HTR-8/SVneo (cell line): Measurements from ENCODE around the gene PPARD.
"Not testable (repeated sequence)": the region's sequence is repeated elsewhere in the genome, so short reads cannot be mapped to it uniquely, and the experiment has no call there.

Experiments
- DNase-seq: peaks from one replicate; pipeline ENCODE4 v3.0.0; 2011; ENCODE audit warnings: low spot score, mixed read lengths; ENCODE audit not compliant: insufficient read length
- FAIRE-seq: peaks from 2 replicates; lab custom pipeline; 2011; peaks lifted over from hg19 to GRCh38; lab: Jason Lieb, UNC

Gene PPARD

DNA sequence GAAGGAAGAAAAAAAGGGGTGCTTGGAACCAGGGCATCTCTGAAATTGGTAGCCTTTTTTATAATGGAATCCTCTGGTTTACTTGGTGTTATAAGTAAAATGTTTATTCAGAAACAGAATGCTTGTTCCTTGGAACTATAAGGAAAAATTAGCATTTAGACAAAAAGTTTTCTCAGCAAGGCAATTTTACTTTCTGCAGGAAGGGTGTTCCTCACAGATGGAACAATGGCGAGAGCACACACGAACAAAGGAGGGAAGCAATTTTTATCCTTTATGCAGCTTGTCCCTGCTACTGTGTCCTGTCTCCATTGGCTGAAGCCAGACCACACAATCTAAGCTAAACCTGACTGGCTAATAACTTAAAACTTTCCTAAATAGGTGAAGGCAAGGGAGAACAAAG, 87.1 kb downstream of the PPARD start:
- FAIRE-seq (no peak), DNase-seq (no peak)

DNA sequence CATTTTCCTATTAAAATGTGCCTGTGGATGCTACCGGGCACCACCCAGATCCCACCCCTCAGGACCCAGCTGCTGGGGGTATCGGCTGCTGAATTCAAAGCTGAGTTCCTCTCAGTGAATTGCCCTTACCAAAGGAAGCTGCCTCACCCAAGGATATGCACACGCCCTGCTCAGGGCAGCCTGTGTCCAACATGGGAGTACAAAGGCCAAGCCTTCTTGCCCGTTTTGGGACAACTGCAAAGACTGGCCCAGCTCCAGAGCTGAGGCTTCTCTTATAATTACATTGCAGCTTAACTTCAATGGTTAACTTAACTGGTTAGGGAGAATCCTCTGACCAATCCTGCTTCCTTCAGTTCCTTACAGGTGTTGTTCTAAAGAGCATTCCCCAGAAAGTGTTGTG, 89.9 kb downstream of the PPARD start:
- no peak for FAIRE-seq

DNA sequence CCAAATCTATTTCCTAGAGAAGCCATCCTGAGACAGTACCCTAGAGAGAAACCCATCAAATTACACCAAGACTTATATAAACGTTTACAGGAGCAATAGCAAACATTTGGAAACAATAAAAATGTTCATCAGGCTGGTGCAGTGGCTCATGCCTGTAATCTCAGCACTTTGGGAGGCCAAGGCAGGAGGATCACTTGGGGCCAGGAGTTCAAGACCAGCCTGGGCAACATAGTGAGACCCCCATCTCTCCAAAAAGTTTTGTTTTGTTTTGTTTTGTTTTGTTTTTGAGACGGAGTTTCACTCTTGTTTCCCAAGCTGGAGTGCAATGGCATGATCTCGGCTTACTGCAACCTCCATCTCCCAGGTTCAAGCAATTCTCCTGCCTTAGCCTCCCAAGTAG, 90.3 kb downstream of the PPARD start:
- not testable (repeated sequence) for FAIRE-seq, DNase-seq

More for the DNA sequence above, 89.9 kb downstream of the PPARD start:
- no peak for DNase-seq

DNA sequence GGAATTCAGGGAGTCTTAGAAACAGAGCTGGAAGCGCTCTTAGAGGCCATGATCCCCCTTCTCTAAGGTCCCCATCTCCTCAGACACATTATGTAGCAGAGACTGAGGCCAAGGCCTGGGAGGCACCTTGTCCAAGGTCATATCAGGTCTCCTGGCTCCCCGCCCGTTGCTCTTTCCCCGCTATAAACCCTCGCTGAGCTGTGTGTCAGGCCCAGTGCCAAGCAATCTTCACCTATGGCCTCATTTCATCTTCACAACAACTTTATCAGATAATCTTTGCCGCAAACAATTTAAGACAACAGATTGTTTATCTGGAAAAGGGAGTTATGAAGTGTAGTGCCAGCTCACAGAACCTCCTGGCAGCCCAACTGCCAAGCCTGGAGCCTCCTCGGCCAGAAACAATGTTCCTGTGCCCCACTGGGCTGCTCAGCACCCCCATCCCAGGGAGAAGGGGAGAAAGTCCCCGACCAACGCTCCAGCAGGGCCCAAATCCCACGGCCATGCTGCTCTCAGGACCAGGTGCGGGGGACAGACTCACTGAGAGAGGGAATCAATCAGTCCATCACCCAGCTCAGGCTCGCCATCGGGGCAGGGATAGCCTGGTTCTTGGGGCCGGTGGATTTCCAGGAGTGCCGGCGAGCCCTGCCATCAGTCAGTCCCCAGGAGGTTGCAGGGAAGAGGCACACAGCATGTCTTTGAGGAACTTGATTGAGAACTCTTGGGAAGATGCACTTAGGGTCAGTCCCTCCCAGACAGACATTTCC, 92.9 kb downstream of the PPARD start:
- no peak for FAIRE-seq
- DNase-seq, result no peak

DNA sequence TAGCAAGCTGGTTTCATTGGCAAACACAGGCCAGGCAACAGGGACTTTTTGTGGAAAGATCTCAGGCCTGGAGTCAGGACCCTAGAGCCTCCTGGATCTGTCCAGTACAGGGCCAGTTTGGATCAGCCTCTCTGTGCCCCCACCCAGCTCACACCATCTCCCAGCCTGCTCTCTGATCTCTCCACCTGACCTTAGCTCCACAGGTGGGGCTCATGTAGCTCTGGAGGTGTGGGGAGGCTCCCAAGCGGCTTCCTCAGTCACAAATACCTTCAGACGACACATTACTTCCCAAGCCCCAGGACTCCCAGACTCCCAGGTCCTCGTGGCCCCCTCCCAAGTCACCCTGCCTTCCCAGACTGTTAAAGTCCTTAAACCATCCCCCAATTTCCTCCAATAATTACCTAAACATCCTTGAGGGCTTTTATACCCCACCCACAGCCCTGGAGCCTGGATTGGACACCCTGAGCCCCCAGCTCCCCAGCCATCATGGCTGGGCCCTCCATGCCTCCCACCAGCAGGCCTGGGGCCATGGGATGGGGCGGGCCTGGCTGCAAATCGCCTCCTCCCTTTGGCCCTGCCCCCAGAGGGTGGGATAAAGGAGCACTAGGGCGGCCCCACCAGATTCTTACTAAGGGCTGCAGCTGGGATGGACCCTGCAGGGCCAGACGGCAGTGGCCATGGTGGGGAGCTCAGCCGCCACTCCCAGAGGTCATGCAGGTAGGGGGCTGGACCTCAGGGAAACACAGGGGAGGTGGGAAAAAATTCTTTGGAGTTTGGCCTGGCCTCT, 93.9 kb downstream of the PPARD start:
- FAIRE-seq (no peak), DNase-seq (no peak)

DNA sequence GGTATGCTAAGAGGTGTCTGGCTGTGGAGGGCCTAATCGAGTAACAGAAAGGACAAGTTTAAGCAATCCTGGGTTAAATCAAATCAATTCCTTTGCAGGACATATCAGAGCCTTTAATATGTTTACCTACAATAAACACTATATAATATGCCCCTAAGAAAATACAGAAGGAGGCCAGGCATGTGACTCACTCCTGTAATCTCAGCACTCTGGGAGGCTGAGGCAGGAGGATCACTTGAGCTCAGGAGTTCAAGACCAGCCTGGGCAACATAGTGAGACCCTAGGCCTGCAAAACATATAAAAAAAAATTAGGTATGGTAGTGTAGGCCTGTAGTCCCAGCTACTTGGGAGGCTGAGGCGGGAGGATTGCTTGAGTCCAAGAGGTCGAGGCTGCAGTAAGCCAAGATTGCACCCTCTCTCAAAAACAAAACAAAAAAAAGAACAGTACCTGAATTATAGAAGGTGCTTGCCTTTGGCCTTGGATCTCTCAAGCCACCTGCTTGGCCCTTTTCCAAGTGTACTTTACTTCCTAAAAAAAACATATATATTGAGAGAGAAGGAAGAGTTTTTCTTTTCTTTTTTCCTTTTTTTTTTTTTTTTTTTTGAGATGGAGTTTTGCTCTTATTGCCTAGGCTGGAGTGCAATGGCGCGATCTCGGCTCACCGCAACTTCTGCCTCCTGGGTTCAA, 96.2 kb downstream of the PPARD start:
- DNase-seq, FAIRE-seq: not testable (repeated sequence)

DNA sequence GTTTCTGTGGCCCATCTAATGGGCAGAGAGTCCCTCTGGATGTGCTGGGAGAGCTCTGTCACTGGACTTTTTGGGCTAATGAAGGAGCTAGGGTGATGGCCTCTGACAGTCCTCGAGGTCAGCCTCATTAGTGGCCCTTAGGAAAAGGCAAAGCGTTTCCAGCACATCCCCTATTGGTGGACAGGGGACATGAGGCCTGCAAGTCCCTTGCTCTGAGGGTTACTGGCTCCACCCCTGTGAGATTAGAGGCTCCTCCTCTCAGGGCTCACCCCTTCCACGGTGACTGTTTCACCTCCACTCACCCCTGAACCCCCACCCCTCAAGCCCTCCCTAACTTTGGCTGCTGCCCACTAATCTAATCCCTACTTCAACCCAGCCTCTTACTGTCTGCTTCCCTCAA, 97.0 kb downstream of the PPARD start:
- FAIRE-seq, result no peak
- DNase-seq, result no peak

DNA sequence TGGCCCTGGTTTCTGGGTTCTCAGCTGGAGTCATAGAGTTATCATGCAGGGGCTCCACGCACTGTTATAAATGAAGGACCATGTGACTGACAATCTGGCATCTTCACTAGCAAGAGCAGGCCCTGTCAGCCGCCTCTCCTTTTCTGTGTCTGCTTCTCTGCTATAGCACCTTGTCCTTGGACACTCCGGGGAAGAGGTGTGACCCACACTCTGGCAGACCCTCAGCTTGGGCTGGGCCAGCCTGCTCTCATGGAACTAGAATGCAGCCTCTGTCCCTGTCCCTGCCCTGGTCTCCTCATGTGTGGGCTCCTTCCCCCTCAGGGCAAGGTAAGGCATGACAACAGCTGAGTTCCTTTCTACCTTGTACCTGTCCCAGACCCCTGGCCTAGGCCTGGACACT, 98.8 kb downstream of the PPARD start:
- DNase-seq (no peak), FAIRE-seq (no peak)

DNA sequence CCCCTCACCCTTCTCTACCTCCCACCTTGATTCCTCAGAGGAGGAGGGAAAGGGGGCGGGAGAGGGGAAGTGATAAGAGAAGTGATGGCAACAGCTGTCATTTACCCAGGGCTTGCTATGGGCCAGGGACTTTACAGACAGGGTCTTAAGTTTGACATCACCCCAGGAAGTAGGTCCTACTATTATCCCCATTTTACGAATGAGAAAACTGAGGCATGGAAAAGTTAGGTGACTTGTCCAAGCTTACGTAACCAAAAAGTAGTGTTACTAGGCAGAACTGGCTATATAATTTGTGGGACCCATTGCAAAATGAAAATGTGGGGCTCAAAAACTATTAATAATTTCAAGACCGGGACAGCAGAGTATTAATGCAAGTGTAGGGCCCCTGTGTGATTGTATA, 99.3 kb downstream of the PPARD start:
- DNase-seq (no peak), FAIRE-seq (no peak)

DNA sequence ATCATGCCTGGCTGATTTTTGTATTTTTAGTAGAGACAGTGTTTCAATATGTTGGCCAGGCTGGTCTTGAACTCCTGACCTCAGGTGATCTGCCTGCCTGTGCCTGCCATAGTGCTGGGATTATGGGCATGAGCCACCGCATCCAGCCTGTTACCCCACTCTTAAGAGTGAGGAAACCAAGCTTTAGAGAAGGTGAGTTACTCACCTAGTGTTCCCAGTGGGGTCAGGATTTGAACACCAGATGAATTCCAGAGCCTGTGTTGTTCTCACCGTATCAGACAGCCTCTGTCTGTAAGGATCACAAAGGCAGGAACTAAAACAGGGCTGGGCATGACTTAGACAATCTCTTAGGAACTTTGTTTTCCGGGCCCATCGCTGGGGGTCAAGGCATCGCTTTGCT, 100.3 kb downstream of the PPARD start:
- DNase-seq, result no peak
- no peak for FAIRE-seq

DNA sequence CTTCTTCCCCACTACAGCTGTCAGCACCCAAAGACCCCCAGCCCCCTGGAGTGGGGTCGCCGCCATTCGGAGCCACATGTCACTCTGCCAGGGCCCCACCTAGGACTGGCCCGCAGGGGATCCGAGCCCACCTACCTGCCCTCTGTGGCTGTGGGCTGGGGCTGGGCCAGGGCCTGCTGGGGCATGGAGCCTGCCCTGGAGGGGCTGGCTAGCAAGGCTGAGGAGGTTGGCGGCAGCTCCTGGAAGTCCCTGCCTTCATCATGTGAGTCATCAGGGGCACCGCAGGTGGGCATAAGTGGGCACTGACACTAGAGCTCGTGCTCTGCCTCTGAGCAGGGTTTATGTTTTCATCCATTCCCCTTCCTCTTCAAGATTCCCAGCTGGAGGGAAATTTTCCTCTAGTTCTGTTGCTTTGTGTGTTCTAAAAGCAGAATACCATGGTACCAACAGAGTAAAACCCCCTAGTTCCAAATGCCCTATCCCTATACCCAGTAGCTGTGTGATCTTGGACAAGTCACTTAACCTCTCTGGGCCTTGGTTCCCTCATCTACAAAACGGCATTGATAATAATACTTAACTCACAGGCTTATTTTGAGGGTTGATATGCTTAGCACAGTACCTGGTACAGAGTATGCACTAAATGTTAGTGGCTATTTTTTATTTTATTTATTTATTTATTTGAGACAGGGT, 101.1 kb downstream of the PPARD start:
- DNase-seq, result no peak
- no peak for FAIRE-seq

DNA sequence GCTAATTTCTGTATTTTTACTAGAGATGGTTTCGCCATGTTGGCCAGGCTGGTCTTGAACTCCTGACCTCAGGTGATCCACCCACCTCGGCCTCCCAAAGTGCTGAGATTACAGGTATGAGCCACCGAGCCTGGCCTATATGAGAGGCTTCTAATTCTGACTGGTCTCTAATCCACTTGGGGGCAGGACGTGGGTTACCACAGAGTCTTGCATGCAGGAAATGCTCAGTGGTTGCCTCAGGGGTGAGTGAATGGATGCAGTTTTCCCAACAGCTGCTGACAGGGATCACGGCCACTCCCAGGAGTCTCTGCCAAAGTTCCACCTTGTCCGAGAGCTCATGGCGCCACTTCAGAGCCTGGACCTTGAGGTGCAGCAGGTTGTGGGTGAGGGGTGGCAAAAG, 103.3 kb downstream of the PPARD start:
- DNase-seq (no peak), FAIRE-seq (no peak)

DNA sequence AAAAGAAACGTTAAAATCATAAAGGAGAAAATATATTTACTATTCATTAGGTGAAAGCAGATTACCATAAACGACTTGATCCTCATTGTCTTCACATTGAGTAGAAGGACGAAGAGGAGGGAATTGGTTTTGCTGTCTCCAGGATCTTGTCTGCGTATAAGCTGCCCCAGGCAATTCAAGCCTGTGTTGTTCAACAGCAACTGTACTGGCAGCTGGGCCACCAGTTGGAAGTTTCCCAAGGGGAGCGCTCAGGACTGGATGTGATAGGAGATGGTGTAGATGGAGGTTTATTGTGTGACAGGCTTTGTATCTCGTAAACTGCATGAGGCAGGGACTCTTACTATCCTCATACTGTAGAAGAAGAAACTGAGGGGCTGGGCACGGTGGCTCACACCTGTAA, 105.8 kb downstream of the PPARD start:
- no peak for FAIRE-seq
- DNase-seq, result no peak

DNA sequence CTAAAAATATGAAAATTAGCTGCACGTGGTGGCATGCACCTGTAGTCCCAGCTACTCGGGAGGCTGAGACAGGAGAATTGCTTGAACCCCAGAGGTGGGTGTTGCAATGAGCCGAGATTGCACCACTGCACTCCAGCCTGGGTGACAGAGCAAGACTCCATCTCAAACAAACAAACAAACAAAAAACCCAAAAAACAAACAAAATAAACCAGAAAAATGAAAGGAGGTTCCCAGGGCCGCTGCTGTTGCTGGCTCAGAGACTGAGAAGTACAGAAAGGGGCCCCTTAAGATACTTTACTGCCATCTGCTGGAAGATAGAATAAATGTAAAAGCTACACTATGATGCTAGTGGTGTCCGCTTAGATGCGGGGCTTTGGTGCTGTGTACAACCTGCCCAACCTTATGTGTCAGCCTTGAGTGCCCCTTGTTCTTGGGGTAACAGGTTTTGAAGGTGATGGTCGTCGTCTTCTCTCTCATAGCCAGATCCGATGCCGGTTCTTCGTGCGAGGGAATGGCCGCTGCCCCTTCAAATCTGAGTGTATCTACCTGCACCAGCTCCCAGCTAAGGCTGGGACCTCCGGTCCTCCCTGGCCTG, 107.0 kb downstream of the PPARD start:
- DNase-seq, result peak; percentile 86
- no peak for FAIRE-seq

DNA sequence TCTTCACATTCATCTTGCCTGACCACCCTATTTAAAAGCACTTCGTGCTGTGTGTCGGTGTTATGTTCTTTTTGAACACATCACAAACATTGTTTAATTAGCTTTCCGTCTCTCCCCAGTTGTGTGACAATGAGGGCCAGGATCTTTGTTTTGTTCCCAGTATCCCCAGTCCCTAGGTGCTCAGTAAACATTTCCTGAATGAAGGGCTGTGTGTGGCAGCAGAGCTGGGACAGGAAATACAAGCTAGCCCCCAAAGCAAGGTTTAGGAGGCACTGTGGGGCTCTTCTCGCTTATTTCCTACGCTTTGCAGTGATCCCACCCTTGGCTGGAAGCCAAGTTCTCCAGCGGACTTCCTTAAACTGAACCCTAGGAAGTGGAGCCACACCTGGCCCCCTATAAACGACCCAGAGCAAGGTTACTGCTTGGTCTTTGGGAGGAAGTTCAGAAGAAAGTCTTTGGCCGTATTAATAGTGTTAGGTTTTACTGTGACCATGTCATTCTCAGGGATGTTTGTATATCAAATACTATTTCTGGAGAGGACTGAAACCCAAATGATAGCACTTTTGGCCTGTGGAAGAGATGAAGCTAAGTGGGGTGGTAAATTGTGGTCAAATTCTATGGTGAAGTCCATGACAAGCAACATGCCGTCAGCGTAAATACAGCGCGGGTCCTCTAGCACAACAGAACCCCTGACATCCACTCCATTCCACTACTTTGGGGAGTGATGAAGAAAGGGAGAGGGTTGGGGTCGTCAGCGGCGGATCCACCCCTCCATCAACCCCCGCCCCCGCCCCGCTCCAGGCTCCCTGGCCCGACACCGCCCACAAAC, 109.2 kb downstream of the PPARD start:
- FAIRE-seq (no peak), DNase-seq (no peak)

DNA sequence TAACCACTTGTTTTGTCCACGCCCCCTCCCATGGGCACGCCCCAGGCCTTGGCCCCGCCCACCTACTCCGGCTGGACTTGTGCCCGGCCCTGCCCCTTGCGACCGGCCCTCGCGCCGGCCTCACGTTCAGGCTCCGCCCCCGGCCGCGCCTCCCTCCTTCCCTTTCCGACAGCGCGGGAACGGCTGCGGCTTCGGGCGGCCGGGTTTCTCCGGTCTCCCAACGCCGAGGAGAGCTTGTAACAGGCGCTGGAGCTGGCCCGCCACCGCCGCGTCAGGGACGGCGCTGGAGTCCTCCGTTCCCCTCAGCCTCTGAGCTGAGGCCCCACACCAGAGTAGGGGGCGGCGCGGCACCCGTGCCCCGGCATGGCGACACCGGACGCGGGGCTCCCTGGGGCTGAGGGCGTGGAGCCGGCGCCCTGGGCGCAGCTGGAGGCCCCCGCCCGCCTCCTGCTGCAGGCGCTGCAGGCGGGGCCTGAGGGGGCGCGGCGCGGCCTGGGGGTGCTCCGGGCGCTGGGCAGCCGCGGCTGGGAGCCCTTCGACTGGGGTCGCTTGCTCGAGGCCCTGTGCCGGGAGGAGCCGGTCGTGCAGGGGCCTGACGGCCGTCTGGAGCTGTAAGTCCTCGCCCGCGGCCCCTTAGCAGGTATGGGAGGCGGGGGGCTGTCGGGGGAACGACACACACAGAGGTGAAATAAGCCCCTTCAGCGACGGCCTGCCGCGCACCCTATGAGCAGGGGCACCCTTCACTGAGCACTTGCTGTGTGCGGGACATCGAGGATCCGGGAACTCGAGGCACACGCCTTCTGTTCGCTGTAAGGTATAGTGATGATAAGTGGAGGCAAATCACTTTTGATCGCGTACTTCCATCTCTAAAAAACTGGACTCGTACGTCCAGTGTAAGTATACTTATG, 110.1 kb downstream of the PPARD start, which contains the start of gene FANCE:
Gene FANCE, plus strand, starts transcription at position 156 of the 908 bp plus-strand sequence. Its CDS starts 208 bp downstream, at position 364.
- peak; percentile 84 for DNase-seq

DNA sequence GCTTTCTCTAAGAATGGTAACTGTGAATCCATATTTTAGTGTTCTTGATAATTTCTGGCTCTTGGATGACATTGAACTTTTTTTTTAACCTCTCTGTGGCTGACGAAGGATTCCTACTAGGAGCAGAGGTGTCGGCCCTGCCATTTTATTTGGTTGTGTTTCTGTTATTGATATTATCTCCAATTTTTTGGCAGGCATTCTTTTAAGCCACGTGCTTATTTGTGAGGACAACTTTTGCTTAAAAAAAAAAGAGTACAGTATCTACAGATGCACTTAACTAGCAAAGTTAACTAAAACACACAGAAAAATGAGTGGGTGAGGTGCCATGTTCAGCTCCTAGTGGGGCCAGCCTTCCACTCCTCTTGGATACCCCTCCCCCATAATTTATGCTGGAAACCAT, 110.9 kb downstream of the PPARD start:
- FAIRE-seq, result no peak

More for the DNA sequence above, 110.1 kb downstream of the PPARD start, which contains the start of gene FANCE:
- peak; percentile 86 for FAIRE-seq

More for the DNA sequence above, 110.9 kb downstream of the PPARD start:
- no peak for DNase-seq
